ENCODE measurements around the gene SYT1. TPM values are rescaled to one million over a fixed set of nuclear protein-coding genes. Genes with fewer than 3 reads are reported as not detected.

SYT1 gene
- total RNA-seq, 1 experiment from 2014 or later, result 80.9 TPM

DNA sequence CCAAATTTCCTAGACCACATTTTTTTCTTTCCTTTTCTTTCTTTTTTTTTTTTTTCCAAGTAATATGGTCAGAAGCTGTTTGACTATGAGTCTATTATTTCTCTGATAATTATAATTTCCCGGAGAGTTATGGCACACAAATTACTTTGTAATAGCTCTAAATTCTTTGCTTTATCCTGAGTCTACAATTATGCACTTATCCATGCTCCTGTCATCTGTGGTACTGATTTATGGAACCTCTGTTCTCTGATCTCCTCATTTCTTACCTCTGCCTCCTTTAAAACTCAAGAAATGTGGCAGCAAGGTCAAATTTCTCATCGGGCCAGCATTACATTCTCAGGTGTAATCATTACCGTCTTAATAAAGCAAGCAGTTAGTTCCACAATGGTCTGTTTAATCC, 544.1 kb downstream of the SYT1 start:
- BruUV-seq (replicated peaks), result no TSS peak
- no peak for TF ChIP-seq EZH2 (IDR thresholded peaks at IDR 0.05; ENCODE audit: borderline replicate concordance, low read depth, low read length, poor library complexity, severe bottlenecking)
- TF ChIP-seq, protein P1, sequence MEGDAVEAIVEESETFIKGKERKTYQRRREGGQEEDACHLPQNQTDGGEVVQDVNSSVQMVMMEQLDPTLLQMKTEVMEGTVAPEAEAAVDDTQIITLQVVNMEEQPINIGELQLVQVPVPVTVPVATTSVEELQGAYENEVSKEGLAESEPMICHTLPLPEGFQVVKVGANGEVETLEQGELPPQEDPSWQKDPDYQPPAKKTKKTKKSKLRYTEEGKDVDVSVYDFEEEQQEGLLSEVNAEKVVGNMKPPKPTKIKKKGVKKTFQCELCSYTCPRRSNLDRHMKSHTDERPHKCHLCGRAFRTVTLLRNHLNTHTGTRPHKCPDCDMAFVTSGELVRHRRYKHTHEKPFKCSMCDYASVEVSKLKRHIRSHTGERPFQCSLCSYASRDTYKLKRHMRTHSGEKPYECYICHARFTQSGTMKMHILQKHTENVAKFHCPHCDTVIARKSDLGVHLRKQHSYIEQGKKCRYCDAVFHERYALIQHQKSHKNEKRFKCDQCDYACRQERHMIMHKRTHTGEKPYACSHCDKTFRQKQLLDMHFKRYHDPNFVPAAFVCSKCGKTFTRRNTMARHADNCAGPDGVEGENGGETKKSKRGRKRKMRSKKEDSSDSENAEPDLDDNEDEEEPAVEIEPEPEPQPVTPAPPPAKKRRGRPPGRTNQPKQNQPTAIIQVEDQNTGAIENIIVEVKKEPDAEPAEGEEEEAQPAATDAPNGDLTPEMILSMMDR (conservative IDR thresholded peaks at IDR 0.05; ENCODE audit: low read depth, low read length), result no peak
- Histone ChIP-seq H3K4me3 (ENCODE audit: low read depth, low read length, poor library complexity, severe bottlenecking) (no peak overlapping the region), H3K4me1 (ENCODE audit: insufficient read depth, low read length, poor library complexity, severe bottlenecking) (peaks cover 21% of the 10 kb centered on the region), H3K27ac (ENCODE audit: low read depth, low read length, poor library complexity, severe bottlenecking) (peak overlapping the region; percentile 45), H3K9me3 (ENCODE audit: low read depth, low read length, poor library complexity, severe bottlenecking) (no peaks in the 10 kb centered on the region), H3K36me3 (ENCODE audit: insufficient read depth, low read length, poor library complexity, severe bottlenecking) (no peaks in the 10 kb centered on the region), H3K27me3 (replicated peaks; ENCODE audit: insufficient read depth, low read depth, low read length, poor library complexity) (no peaks in the 10 kb centered on the region)
- ChIA-PET POLR2A (ENCODE audit: low non-redundant PET) (interaction anchor here (0.6 kb wide), 1 partner anchor 1976 kb away, joined by 4 read pairs; no protein-coding TSS in a partner anchor), CTCF (no interaction called here)
- intact Hi-C loops (cut with micrococcal nuclease; ENCODE audit: unreplicated experiment), result loop anchor here (1.0 kb wide), 1 partner anchor 330 kb away; no protein-coding TSS in a partner anchor
- DNase-seq (ENCODE audit: low spot score), result no peak

DNA sequence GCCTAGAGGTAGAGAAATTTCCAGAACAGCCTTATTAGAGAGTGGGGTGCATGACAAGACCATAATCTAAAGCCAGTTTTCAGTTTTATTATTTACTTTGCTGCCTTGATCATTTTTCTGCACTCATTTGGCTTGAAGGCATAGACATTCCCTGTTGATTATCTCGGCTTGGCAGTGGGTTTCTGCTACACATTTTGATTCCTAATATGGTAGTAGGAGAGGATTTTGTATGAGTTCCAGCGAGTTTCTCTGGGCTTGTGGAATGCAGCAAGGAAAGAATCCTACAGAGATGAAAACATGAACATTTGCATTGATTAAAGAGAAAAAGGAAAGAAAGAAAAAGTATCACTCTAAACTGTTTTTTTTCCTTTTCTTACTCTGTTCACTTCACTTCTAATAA, 545.0 kb downstream of the SYT1 start:
- H3K27me3 ChIP-seq (replicated peaks; ENCODE audit: insufficient read depth, low read depth, low read length, poor library complexity), result no peaks in the 10 kb centered on the region
- no peak overlapping the region for H3K4me3 ChIP-seq (ENCODE audit: low read depth, low read length, poor library complexity, severe bottlenecking)
- H3K9me3 ChIP-seq (ENCODE audit: low read depth, low read length, poor library complexity, severe bottlenecking), result no peaks in the 10 kb centered on the region
- TF ChIP-seq EZH2 (IDR thresholded peaks at IDR 0.05; ENCODE audit: borderline replicate concordance, low read depth, low read length, poor library complexity, severe bottlenecking), result no peak
- TF ChIP-seq, protein P1 (conservative IDR thresholded peaks at IDR 0.05; ENCODE audit: low read depth, low read length), result no peak
- POLR2A ChIA-PET (ENCODE audit: low non-redundant PET), result no interaction called here
- DNase-seq (ENCODE audit: low spot score), result peak; percentile 50
- intact Hi-C loops (cut with micrococcal nuclease; ENCODE audit: unreplicated experiment), result no loop called here
- no peaks in the 10 kb centered on the region for H3K36me3 ChIP-seq (ENCODE audit: insufficient read depth, low read length, poor library complexity, severe bottlenecking)
- no TSS peak for BruUV-seq (replicated peaks)
- H3K4me1 ChIP-seq (ENCODE audit: insufficient read depth, low read length, poor library complexity, severe bottlenecking), result peaks cover 27% of the 10 kb centered on the region
- CTCF ChIA-PET, result no interaction called here
- H3K27ac ChIP-seq (ENCODE audit: low read depth, low read length, poor library complexity, severe bottlenecking), result peak overlapping the region; percentile 49

DNA sequence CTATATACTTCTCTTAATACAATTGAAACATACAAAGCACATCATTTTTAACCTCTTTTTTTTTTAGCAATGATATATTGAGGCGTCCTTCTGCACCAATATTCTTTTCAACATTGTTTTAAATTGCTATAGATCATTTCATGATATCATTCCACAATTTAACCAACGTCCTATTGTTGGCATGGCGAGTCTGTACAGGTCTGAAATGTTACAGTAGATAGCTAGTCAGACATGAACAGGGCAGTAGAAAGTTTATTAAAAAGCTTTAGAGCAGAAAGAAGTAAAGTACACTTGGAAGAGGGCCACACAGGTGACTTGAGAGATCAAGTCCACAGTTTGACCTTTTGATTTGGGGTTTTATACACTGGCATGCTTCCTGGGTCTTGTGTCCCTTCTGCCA, 547.2 kb downstream of the SYT1 start:
- Histone ChIP-seq H3K4me3 (ENCODE audit: low read depth, low read length, poor library complexity, severe bottlenecking) (no peak overlapping the region), H3K4me1 (ENCODE audit: insufficient read depth, low read length, poor library complexity, severe bottlenecking) (peaks cover 35% of the 10 kb centered on the region), H3K36me3 (ENCODE audit: insufficient read depth, low read length, poor library complexity, severe bottlenecking) (no peaks in the 10 kb centered on the region), H3K27ac (ENCODE audit: low read depth, low read length, poor library complexity, severe bottlenecking) (no peak overlapping the region), H3K27me3 (replicated peaks; ENCODE audit: insufficient read depth, low read depth, low read length, poor library complexity) (no peaks in the 10 kb centered on the region), H3K9me3 (ENCODE audit: low read depth, low read length, poor library complexity, severe bottlenecking) (no peaks in the 10 kb centered on the region)
- POLR2A ChIA-PET (ENCODE audit: low non-redundant PET), result no interaction called here
- CTCF ChIA-PET, result no interaction called here
- no peak for TF ChIP-seq EZH2 (IDR thresholded peaks at IDR 0.05; ENCODE audit: borderline replicate concordance, low read depth, low read length, poor library complexity, severe bottlenecking)
- TF ChIP-seq, protein P1 (conservative IDR thresholded peaks at IDR 0.05; ENCODE audit: low read depth, low read length), result no peak
- intact Hi-C loops (cut with micrococcal nuclease; ENCODE audit: unreplicated experiment), result loop anchor here (2.0 kb wide), 1 partner anchor 775 kb away; no protein-coding TSS in a partner anchor
- no TSS peak for BruUV-seq (replicated peaks)
- no peak for DNase-seq (ENCODE audit: low spot score)

All from A673 (cell line).